ENCODE results near the gene AMDHD2.

The AMDHD2 gene

GRCh38 chr16:2483939-2484897, 36.0 kb upstream of the AMDHD2 start:
- no peak for DNase-seq

GRCh38 chr16:2484898-2485508, 35.2 kb upstream of the AMDHD2 start:
- DNase-seq: no peak

GRCh38 chr16:2485811-2486507, 34.2 kb upstream of the AMDHD2 start:
- DNase-seq: no peak

- peak; percentile 67 for DNase-seq
Measured at GRCh38 chr16:2486645-2487516, 33.3 kb upstream of the AMDHD2 start.

GRCh38 chr16:2487517-2487842, 32.7 kb upstream of the AMDHD2 start:
- no peak for DNase-seq

- DNase-seq: no peak
Measured at GRCh38 chr16:2487903-2488531, 32.2 kb upstream of the AMDHD2 start.

GRCh38 chr16:2489581-2489980, 30.6 kb upstream of the AMDHD2 start:
- DNase-seq: no peak

GRCh38 chr16:2490190-2491105, 29.7 kb upstream of the AMDHD2 start:
- DNase-seq: no peak

GRCh38 chr16:2492292-2492691, 27.9 kb upstream of the AMDHD2 start:
- DNase-seq: no peak

- no peak for DNase-seq
Measured at GRCh38 chr16:2493605-2494004, 26.6 kb upstream of the AMDHD2 start.

GRCh38 chr16:2494616-2495015, 25.6 kb upstream of the AMDHD2 start:
- no peak for DNase-seq

GRCh38 chr16:2495041-2495440, 25.1 kb upstream of the AMDHD2 start:
- no peak for DNase-seq

- no peak for DNase-seq
Measured at GRCh38 chr16:2496223-2497115, 23.7 kb upstream of the AMDHD2 start.

GRCh38 chr16:2497116-2497630, 23.0 kb upstream of the AMDHD2 start:
- DNase-seq: peak; percentile 54

- no peak for DNase-seq
Measured at GRCh38 chr16:2497695-2498484, 22.3 kb upstream of the AMDHD2 start.

- no peak for DNase-seq
Measured at GRCh38 chr16:2498531-2499253, 21.5 kb upstream of the AMDHD2 start.

- no peak for DNase-seq
Measured at GRCh38 chr16:2499454-2499853, 20.7 kb upstream of the AMDHD2 start.

- no peak for DNase-seq
Measured at GRCh38 chr16:2499890-2500429, 20.2 kb upstream of the AMDHD2 start.
